CD4-positive, alpha-beta T cell treated with Interleukin-4 for 1 hour (primary cell): ENCODE results near the gene C19orf38.
"Not testable (repeated sequence)": the region's sequence is repeated elsewhere in the genome, so short reads cannot be mapped to it uniquely, and the experiment has no call there.

Source experiments
- DNase-seq, 2 donors: peaks; one replicate each; pipeline ENCODE4 v3.0.0-alpha.2; 2020 to 2022

The C19orf38 gene

GRCh38 chr19:10823690-10824089 lies 24.5 kb upstream of the C19orf38 start:
- no peak for DNase-seq

GRCh38 chr19:10826231-10826630 lies 22.0 kb upstream of the C19orf38 start:
- no peak for DNase-seq

- no peak for DNase-seq
Observed at GRCh38 chr19:10826846-10827245, 21.4 kb upstream of the C19orf38 start.

- DNase-seq, result no peak
Observed at GRCh38 chr19:10828981-10829821, 19.0 kb upstream of the C19orf38 start.

- DNase-seq, result no peak
Observed at GRCh38 chr19:10829967-10830366, 18.2 kb upstream of the C19orf38 start.

- DNase-seq, result no peak
Observed at GRCh38 chr19:10830370-10830769, 17.8 kb upstream of the C19orf38 start.

GRCh38 chr19:10830931-10831779 lies 17.1 kb upstream of the C19orf38 start:
- no peak for DNase-seq

- DNase-seq, result no peak
Observed at GRCh38 chr19:10831987-10832938, 16.0 kb upstream of the C19orf38 start.

GRCh38 chr19:10832939-10833296 lies 15.3 kb upstream of the C19orf38 start:
- DNase-seq, result no peak

- DNase-seq, result no peak
Observed at GRCh38 chr19:10835089-10835753, 13.0 kb upstream of the C19orf38 start.

GRCh38 chr19:10835754-10836478 lies 12.3 kb upstream of the C19orf38 start, which contains the start of gene TMED1:
TSS of gene TMED1 (minus strand) at chr19:10836212. CDS start at chr19:10836191, 21 bp downstream.
- peak; percentile 98 to 99 for DNase-seq

GRCh38 chr19:10836479-10837330 lies 11.5 kb upstream of the C19orf38 start:
- DNase-seq, result peak in 1 of 2 donors; percentile 91

GRCh38 chr19:10837649-10838048 lies 10.6 kb upstream of the C19orf38 start:
- DNase-seq, result not testable (repeated sequence)

- DNase-seq, result no peak
Observed at GRCh38 chr19:10838377-10838776, 9.8 kb upstream of the C19orf38 start.

GRCh38 chr19:10839114-10840050 lies 8.8 kb upstream of the C19orf38 start:
- DNase-seq, result no peak

- no peak for DNase-seq
Observed at GRCh38 chr19:10842788-10843187, 5.4 kb upstream of the C19orf38 start.

GRCh38 chr19:10846500-10847202 lies 1.6 kb upstream of the C19orf38 start:
- no peak for DNase-seq

- DNase-seq, result no peak
Observed at GRCh38 chr19:10850631-10851030, 2.4 kb downstream of the C19orf38 start.
